T-helper 1 cell treated with Interleukin-12 subunit alpha and Interleukin-12 subunit beta and Interleukin-4 antibody, amounts not matched to agents 30 μg/mL and 1 μg/mL, for 36 hours (primary cell): ENCODE measurements around the gene FRA10AC1.

Source experiments
- H3K27ac Mint-ChIP-seq: one replicate; pipeline ENCODE4 v1.8.0; 2021; ENCODE audit warnings: mild to moderate bottlenecking, mixed read lengths
- H3K27me3 Mint-ChIP-seq: one replicate; pipeline ENCODE4 v1.8.0; 2021; ENCODE audit warnings: low read depth, mixed read lengths
- H3K36me3 Mint-ChIP-seq: one replicate; pipeline ENCODE4 v1.8.0; 2021; ENCODE audit warnings: low read depth, mixed read lengths
- H3K4me1 Mint-ChIP-seq: one replicate; pipeline ENCODE4 v1.8.0; 2021; ENCODE audit warnings: low read depth, mixed read lengths
- H3K4me3 Mint-ChIP-seq: one replicate; pipeline ENCODE4 v1.8.0; 2021; ENCODE audit warnings: mild to moderate bottlenecking, moderate library complexity, mixed read lengths
- H3K9me3 Mint-ChIP-seq: one replicate; pipeline ENCODE4 v1.8.0; 2021; ENCODE audit warnings: mixed read lengths

FRA10AC1 gene

DNA sequence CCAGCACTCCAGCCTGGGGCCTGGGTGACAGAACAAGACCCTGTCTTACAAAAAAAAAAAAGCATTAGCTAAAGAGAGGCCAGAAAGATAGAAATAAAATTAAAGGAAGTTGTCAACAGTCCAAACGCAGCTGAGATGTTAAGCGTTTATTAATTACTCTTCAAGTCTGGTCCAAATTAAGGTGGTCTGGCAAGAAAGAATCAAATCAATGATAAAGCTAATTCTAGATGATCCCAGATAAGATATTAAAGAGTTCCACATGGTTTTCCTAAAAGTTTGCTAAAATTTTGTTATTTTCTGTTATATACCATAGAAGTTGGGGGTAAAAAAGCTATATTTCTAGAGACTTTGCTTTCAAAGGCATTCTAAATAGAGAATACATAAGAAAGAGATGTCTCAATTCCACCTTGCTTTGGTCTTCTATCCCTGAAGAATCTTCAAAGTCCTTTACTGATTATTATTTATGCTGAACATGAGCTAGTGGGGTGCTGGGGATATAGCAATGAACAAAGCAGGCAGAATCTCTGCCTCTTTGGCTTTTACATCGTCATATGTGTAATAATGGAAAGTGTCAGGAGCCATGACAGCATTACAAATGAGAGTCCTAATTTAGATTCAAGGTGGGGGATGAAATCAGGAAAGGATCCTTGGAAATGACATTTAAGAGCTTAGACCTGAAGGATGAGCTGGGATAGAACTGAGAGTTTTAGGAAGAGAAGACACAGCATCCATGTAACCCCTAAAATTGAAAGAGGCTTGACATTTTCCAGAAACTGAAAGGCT is 23.4 kb downstream of the FRA10AC1 start:
- Mint-ChIP-seq H3K27me3 (no peaks in the 10 kb centered on the region), H3K4me3 (no peak overlapping the region), H3K9me3 (no peaks in the 10 kb centered on the region), H3K27ac (no peak overlapping the region), H3K36me3 (peaks cover 10% of the 10 kb centered on the region), H3K4me1 (no peaks in the 10 kb centered on the region)

GRCh38 chr10:93678386-93678785 is 24.0 kb downstream of the FRA10AC1 start:
- Mint-ChIP-seq H3K27me3 (no peaks in the 10 kb centered on the region), H3K4me1 (no peaks in the 10 kb centered on the region), H3K4me3 (no peak overlapping the region), H3K9me3 (no peaks in the 10 kb centered on the region), H3K36me3 (peaks cover 10% of the 10 kb centered on the region), H3K27ac (no peak overlapping the region)

DNA sequence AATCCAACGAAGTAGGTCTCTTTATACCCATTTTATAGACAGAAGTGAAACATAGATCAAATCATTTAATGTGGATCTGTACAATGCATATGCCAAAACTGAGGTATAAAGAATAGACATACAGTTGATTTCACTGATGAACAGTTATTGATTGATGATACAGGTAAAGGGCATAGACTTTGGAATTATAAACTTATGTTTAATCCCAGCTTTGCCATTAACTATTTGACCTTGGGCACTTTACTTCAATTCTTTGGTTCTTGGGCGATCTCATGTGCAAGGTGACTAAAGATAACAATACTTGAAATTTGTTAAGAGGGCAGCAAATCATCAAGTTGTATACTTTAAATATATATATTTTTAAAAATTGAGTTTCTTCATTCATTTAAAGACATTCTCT is 28.6 kb downstream of the FRA10AC1 start:
- Mint-ChIP-seq H3K9me3 (no peaks in the 10 kb centered on the region), H3K4me3 (no peak overlapping the region), H3K27me3 (no peaks in the 10 kb centered on the region), H3K4me1 (no peaks in the 10 kb centered on the region), H3K36me3 (peaks cover 17% of the 10 kb centered on the region), H3K27ac (no peak overlapping the region)

- Mint-ChIP-seq H3K27ac (no peak overlapping the region), H3K27me3 (no peaks in the 10 kb centered on the region), H3K4me1 (no peaks in the 10 kb centered on the region), H3K4me3 (no peak overlapping the region), H3K9me3 (no peaks in the 10 kb centered on the region), H3K36me3 (peaks cover 15% of the 10 kb centered on the region)
These were observed 29.5 kb downstream of the FRA10AC1 start for GRCh38 chr10:93672890-93673289.

DNA sequence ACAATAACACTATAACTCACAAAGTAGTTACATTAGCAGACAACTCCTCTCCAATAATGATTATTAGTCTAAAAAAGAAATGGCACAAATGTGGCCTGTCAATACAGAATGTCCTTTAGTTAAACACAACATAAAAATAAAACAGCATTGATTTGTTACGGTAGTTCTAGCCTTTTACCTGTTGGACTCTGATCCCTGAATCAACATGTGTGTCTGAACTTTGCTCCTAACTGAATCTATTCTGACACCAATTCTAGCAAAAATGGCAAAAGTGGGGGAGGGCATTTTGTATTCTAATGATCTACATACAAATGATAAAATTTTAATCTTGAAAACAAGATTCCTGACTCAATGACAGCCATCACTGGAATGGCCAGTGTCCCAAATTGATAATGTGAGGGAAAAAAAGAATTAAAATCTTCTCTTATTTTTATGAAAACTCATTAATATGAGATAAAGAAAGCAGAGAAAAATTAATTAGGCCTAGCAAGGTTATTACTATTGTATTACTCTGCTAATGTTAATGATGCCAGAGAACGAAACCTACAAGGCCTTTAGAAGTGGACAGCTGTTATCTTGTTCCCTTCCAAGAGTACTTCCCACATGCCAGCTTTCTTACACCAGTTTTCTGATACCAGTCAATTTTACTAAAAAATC is 30.2 kb downstream of the FRA10AC1 start:
- H3K27ac Mint-ChIP-seq: no peak overlapping the region
- H3K9me3 Mint-ChIP-seq: no peaks in the 10 kb centered on the region
- no peak overlapping the region for H3K4me3 Mint-ChIP-seq
- no peaks in the 10 kb centered on the region for H3K27me3 Mint-ChIP-seq
- H3K4me1 Mint-ChIP-seq: no peaks in the 10 kb centered on the region
- peaks cover 16% of the 10 kb centered on the region for H3K36me3 Mint-ChIP-seq

DNA sequence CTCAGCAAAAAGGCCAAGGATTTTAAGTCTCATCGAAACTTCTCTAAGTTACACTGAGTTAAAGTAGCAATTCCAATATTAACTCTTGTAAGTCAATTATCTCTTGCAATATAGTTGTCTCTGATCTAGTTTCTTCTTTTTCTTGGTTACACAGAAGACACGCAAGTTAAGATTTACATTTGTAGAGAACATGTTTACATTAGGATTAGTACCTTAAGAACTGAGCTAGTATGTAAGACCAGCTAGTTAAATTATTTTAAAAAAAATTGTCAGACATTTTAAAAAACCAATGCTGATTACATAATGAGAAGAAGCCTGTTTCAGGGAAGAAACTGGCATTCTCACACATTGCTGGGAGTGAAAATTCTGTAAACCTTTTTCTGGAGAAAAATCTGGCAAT is 31.4 kb downstream of the FRA10AC1 start:
- Mint-ChIP-seq H3K4me3 (no peak overlapping the region), H3K27me3 (no peaks in the 10 kb centered on the region), H3K9me3 (no peaks in the 10 kb centered on the region), H3K4me1 (no peaks in the 10 kb centered on the region), H3K36me3 (peaks cover 17% of the 10 kb centered on the region), H3K27ac (no peak overlapping the region)

DNA sequence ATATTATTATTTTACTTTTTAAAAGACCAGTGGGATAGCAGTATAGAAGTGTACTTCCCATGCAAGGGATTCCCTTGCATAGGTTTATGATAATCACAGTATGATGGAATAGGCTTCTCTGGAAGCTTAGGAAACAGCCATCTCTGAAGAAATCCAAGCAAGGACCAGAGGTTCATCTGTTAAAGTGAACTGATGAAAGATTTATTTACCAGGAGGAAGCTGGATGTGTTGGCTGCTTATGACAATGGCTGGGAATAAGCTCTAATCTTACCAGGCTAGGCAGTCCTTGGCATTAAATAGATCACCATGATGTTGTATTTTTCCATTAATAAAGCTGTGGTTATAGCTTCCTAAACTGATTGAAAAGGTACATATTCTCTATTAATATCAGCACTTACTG is 32.0 kb downstream of the FRA10AC1 start:
- no peaks in the 10 kb centered on the region for H3K4me1 Mint-ChIP-seq
- peaks cover 17% of the 10 kb centered on the region for H3K36me3 Mint-ChIP-seq
- no peak overlapping the region for H3K27ac Mint-ChIP-seq
- H3K27me3 Mint-ChIP-seq: no peaks in the 10 kb centered on the region
- no peaks in the 10 kb centered on the region for H3K9me3 Mint-ChIP-seq
- H3K4me3 Mint-ChIP-seq: no peak overlapping the region

GRCh38 chr10:93667795-93668194 is 34.6 kb downstream of the FRA10AC1 start:
- no peaks in the 10 kb centered on the region for H3K9me3 Mint-ChIP-seq
- H3K4me1 Mint-ChIP-seq: no peaks in the 10 kb centered on the region
- H3K27me3 Mint-ChIP-seq: no peaks in the 10 kb centered on the region
- no peak overlapping the region for H3K4me3 Mint-ChIP-seq
- peaks cover 10% of the 10 kb centered on the region for H3K36me3 Mint-ChIP-seq
- H3K27ac Mint-ChIP-seq: no peak overlapping the region

- no peaks in the 10 kb centered on the region for H3K27me3 Mint-ChIP-seq
- H3K36me3 Mint-ChIP-seq: peaks cover 10% of the 10 kb centered on the region
- H3K27ac Mint-ChIP-seq: no peak overlapping the region
- no peaks in the 10 kb centered on the region for H3K9me3 Mint-ChIP-seq
- no peak overlapping the region for H3K4me3 Mint-ChIP-seq
- no peaks in the 10 kb centered on the region for H3K4me1 Mint-ChIP-seq
These were observed 36.4 kb downstream of the FRA10AC1 start for GRCh38 chr10:93666030-93666429.

- Mint-ChIP-seq H3K4me3 (no peak overlapping the region), H3K36me3 (peaks cover 6% of the 10 kb centered on the region), H3K4me1 (no peaks in the 10 kb centered on the region), H3K27me3 (no peaks in the 10 kb centered on the region), H3K27ac (no peak overlapping the region), H3K9me3 (no peaks in the 10 kb centered on the region)
These were observed 44.6 kb downstream of the FRA10AC1 start for GRCh38 chr10:93657757-93658156.

- Mint-ChIP-seq H3K4me3 (no peak overlapping the region), H3K9me3 (no peaks in the 10 kb centered on the region), H3K27ac (no peak overlapping the region), H3K36me3 (peaks cover 6% of the 10 kb centered on the region), H3K4me1 (no peaks in the 10 kb centered on the region), H3K27me3 (no peaks in the 10 kb centered on the region)
These were observed 46.2 kb downstream of the FRA10AC1 start for GRCh38 chr10:93656155-93656554.

DNA sequence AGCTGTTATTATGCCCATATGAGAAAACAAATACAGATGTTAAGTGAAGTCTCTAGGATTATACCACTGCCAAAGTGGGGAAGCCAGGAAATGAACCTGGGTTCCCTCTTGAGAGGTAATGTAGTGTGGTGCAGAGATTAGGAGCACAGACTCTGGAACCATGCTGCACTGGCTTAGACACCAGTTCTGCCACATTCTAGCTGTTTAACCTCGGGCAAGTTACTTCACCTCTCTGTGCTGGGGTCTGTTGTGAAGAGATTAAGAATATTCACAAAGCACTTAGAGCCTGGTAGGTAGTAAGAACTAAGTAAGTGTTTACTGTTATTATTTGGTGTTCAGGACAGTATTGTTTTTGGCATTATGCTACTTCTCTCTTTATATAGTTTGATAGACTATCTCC is 48.2 kb downstream of the FRA10AC1 start:
- Mint-ChIP-seq H3K27ac (no peak overlapping the region), H3K9me3 (no peaks in the 10 kb centered on the region), H3K4me3 (no peak overlapping the region), H3K4me1 (no peaks in the 10 kb centered on the region), H3K36me3 (no peaks in the 10 kb centered on the region), H3K27me3 (no peaks in the 10 kb centered on the region)

- no peaks in the 10 kb centered on the region for H3K9me3 Mint-ChIP-seq
- no peaks in the 10 kb centered on the region for H3K4me1 Mint-ChIP-seq
- H3K27me3 Mint-ChIP-seq: no peaks in the 10 kb centered on the region
- no peak overlapping the region for H3K4me3 Mint-ChIP-seq
- H3K36me3 Mint-ChIP-seq: no peaks in the 10 kb centered on the region
- H3K27ac Mint-ChIP-seq: no peak overlapping the region
These were observed 49.5 kb downstream of the FRA10AC1 start for GRCh38 chr10:93652857-93653256.

DNA sequence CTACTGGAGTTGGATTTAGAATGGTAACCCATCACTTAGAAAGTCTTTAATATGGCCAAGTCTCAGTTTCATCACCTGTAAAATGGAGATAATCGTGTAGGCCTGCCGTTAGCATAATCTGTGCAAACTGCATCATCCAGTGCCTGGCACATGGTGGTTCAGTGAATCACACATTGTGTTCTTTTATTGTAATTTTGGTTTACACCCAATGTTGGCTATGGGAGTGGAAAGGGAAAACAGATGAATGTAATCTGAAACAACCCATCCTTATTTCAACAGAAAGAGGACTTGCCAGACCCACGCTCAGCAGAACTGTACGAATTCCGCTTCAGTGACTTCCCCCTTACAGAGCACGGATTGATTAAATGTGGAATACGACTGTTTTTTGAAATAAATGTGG is 62.6 kb downstream of the FRA10AC1 start:
- H3K4me1 Mint-ChIP-seq: no peaks in the 10 kb centered on the region
- H3K4me3 Mint-ChIP-seq: no peak overlapping the region
- no peak overlapping the region for H3K27ac Mint-ChIP-seq
- no peaks in the 10 kb centered on the region for H3K9me3 Mint-ChIP-seq
- H3K36me3 Mint-ChIP-seq: no peaks in the 10 kb centered on the region
- H3K27me3 Mint-ChIP-seq: peaks cover 4% of the 10 kb centered on the region
